ENCODE data around the gene RAB11FIP4. TPM values are rescaled to one million over a fixed set of nuclear protein-coding genes. Genes with fewer than 3 reads are reported as not detected.

RAB11FIP4 gene
- total and polyA plus RNA-seq, 2 experiments from 2014 or later: 0.22 to 0.40 TPM

GRCh38 chr17:31412511-31412910 lies 21.0 kb downstream of the RAB11FIP4 start:
- H3K9me3 ChIP-seq (ENCODE audit: low read depth): no peaks in the 10 kb centered on the region
- in situ Hi-C loops (cut with MboI): no loop called here
- H3K36me3 ChIP-seq (ENCODE audit: low read depth): no peaks in the 10 kb centered on the region
- H4K20me1 ChIP-seq (ENCODE audit: insufficient read depth): no peaks in the 10 kb centered on the region
- H3K27me3 ChIP-seq (replicated peaks; ENCODE audit: insufficient read depth): no peaks in the 10 kb centered on the region; the same call in none of the 2 replicates
- 79 to 81% methylated on average over 6 of the region's 6 CpGs for WGBS, 2 experiments (ENCODE audit: low coverage in 1 of 2, low lambda C conversion rate in 2 of 2, missing lambda C conversion rate in 2 of 2)
- no peak for TF ChIP-seq EZH2 (IDR thresholded peaks at IDR 0.05; ENCODE audit: insufficient read depth, poor library complexity, severe bottlenecking)
- TF ChIP-seq EZH2phosphoT487 (IDR thresholded peaks at IDR 0.05; ENCODE audit: insufficient read depth, low read depth): no peak
- no peak overlapping the region for H2AFZ ChIP-seq
- no peak overlapping the region for H3K4me2 ChIP-seq (ENCODE audit: unreplicated experiment)
- DNase-seq: no peak
- no peaks in the 10 kb centered on the region for H3K9me2 ChIP-seq (ENCODE audit: insufficient read depth)
- no peak overlapping the region for H3K4me3 ChIP-seq
- no peaks in the 10 kb centered on the region for H3K79me2 ChIP-seq (ENCODE audit: insufficient read depth)
- no peak overlapping the region for H3K27ac ChIP-seq
- H3K4me1 ChIP-seq (ENCODE audit: insufficient read depth): peaks cover 5% of the 10 kb centered on the region; the same call in 1 of the 2 replicates
- no peak overlapping the region for H3K9ac ChIP-seq
- H3F3A ChIP-seq (ENCODE audit: insufficient read depth): no peaks in the 10 kb centered on the region

GRCh38 chr17:31413081-31413799 lies 21.8 kb downstream of the RAB11FIP4 start:
- Histone ChIP-seq H3K4me3 (no peak overlapping the region), H3K9ac (no peak overlapping the region), H3K9me3 (ENCODE audit: low read depth) (no peaks in the 10 kb centered on the region), H3K4me1 (ENCODE audit: insufficient read depth) (peaks cover 5% of the 10 kb centered on the region; the same call in 1 of the 2 replicates), H3K4me2 (ENCODE audit: unreplicated experiment) (no peak overlapping the region), H3K9me2 (ENCODE audit: insufficient read depth) (no peaks in the 10 kb centered on the region), H3F3A (ENCODE audit: insufficient read depth) (no peaks in the 10 kb centered on the region), H3K27me3 (replicated peaks; ENCODE audit: insufficient read depth) (no peaks in the 10 kb centered on the region; the same call in 1 of the 2 replicates), H3K27ac (no peak overlapping the region), H4K20me1 (ENCODE audit: insufficient read depth) (no peaks in the 10 kb centered on the region), H3K36me3 (ENCODE audit: low read depth) (no peaks in the 10 kb centered on the region), H3K79me2 (ENCODE audit: insufficient read depth) (no peaks in the 10 kb centered on the region), H2AFZ (no peak overlapping the region)
- TF ChIP-seq EZH2 (IDR thresholded peaks at IDR 0.05; ENCODE audit: insufficient read depth, poor library complexity, severe bottlenecking) (no peak), EZH2phosphoT487 (IDR thresholded peaks at IDR 0.05; ENCODE audit: insufficient read depth, low read depth) (no peak)
- DNase-seq: no peak
- in situ Hi-C loops (cut with MboI): no loop called here
- WGBS, 2 experiments (ENCODE audit: low coverage in 1 of 2, low lambda C conversion rate in 2 of 2, missing lambda C conversion rate in 2 of 2): 49 to 61% methylated on average over 11 to 15 of the region's 15 CpGs

DNA sequence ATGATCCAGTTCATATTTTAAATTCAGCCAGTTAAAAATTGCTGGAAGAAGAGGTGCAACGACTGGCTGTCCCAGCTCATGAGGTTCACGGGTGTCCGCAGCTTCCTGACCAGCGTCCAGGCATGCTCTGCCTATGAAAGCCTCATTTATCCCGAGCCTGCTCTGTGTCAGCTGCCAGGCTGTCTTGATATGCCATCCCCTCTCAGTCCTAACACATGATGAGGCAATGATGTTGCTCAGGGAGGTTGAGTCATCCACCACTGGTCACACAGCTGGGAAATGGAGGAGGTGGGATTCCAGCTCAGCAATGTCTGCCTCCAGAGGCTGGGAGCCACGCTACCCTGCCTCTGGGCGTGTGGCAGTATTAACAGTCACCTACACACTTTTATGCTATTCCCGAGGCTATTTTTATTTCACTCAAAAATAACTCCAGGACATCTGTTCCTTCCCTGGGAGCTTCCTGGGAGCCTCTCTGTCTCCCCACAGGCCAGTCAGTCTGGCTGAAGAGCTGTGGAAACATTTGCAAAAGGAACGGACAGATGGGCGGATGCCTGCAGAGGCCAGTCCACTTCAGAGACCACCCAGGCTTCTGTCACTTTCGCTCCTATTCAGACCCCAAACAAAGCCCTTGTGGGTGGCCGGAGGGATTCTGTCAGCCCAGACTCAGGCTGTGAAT lies 22.5 kb downstream of the RAB11FIP4 start:
- H3K27ac ChIP-seq: no peak overlapping the region
- no peak overlapping the region for H2AFZ ChIP-seq
- no peaks in the 10 kb centered on the region for H3K9me3 ChIP-seq (ENCODE audit: low read depth)
- no peak overlapping the region for H3K4me3 ChIP-seq
- in situ Hi-C loops (cut with MboI): no loop called here
- no peaks in the 10 kb centered on the region for H3K27me3 ChIP-seq (replicated peaks; ENCODE audit: insufficient read depth)
- H3K36me3 ChIP-seq (ENCODE audit: low read depth): no peaks in the 10 kb centered on the region
- peak; percentile 89 for DNase-seq
- H3K9me2 ChIP-seq (ENCODE audit: insufficient read depth): no peaks in the 10 kb centered on the region
- H4K20me1 ChIP-seq (ENCODE audit: insufficient read depth): no peaks in the 10 kb centered on the region
- H3K9ac ChIP-seq: no peak overlapping the region
- no peak for TF ChIP-seq EZH2 (IDR thresholded peaks at IDR 0.05; ENCODE audit: insufficient read depth, poor library complexity, severe bottlenecking)
- no peak for TF ChIP-seq EZH2phosphoT487 (IDR thresholded peaks at IDR 0.05; ENCODE audit: insufficient read depth, low read depth)
- peaks cover 5% of the 10 kb centered on the region; the same call in 1 of the 2 replicates for H3K4me1 ChIP-seq (ENCODE audit: insufficient read depth)
- 34 to 36% methylated on average over 12 of the region's 12 CpGs for WGBS, 2 experiments (ENCODE audit: low coverage in 1 of 2, low lambda C conversion rate in 2 of 2, missing lambda C conversion rate in 2 of 2)
- H3K79me2 ChIP-seq (ENCODE audit: insufficient read depth): no peaks in the 10 kb centered on the region
- H3K4me2 ChIP-seq (ENCODE audit: unreplicated experiment): no peak overlapping the region
- H3F3A ChIP-seq (ENCODE audit: insufficient read depth): peaks cover under 1% of the 10 kb centered on the region; the same call in 1 of the 2 replicates

- WGBS, 2 experiments (ENCODE audit: low coverage in 1 of 2, low lambda C conversion rate in 2 of 2, missing lambda C conversion rate in 2 of 2): 73 to 78% methylated on average over 6 of the region's 6 CpGs
- in situ Hi-C loops (cut with MboI): no loop called here
- no peaks in the 10 kb centered on the region for H3K9me3 ChIP-seq (ENCODE audit: low read depth)
- no peaks in the 10 kb centered on the region for H3K27me3 ChIP-seq (replicated peaks; ENCODE audit: insufficient read depth)
- H3K36me3 ChIP-seq (ENCODE audit: low read depth): no peaks in the 10 kb centered on the region
- no peaks in the 10 kb centered on the region for H3K9me2 ChIP-seq (ENCODE audit: insufficient read depth)
- no peak overlapping the region for H3K9ac ChIP-seq
- TF ChIP-seq EZH2phosphoT487 (IDR thresholded peaks at IDR 0.05; ENCODE audit: insufficient read depth, low read depth) (no peak), EZH2 (IDR thresholded peaks at IDR 0.05; ENCODE audit: insufficient read depth, poor library complexity, severe bottlenecking) (no peak)
- no peak overlapping the region for H3K4me2 ChIP-seq (ENCODE audit: unreplicated experiment)
- no peak overlapping the region for H3K27ac ChIP-seq
- peaks cover 5% of the 10 kb centered on the region; the same call in 1 of the 2 replicates for H3K4me1 ChIP-seq (ENCODE audit: insufficient read depth)
- H4K20me1 ChIP-seq (ENCODE audit: insufficient read depth): no peaks in the 10 kb centered on the region
- DNase-seq: no peak
- H3F3A ChIP-seq (ENCODE audit: insufficient read depth): peaks cover 5% of the 10 kb centered on the region; the same call in 1 of the 2 replicates
- H2AFZ ChIP-seq: no peak overlapping the region
- H3K4me3 ChIP-seq: no peak overlapping the region
- no peaks in the 10 kb centered on the region for H3K79me2 ChIP-seq (ENCODE audit: insufficient read depth)
These were observed 23.1 kb downstream of the RAB11FIP4 start for GRCh38 chr17:31414550-31414918.
